A673 (cell line): Measurements from ENCODE around the gene GABARAPL2. TPM values are rescaled to one million over a fixed set of nuclear protein-coding genes. Genes with fewer than 3 reads are reported as not detected.

ENCODE experiments used
- Bru-seq: library from RNA; stranded (reverse); fragments of 400-500 nt; gene quantifications from one replicate; lab custom pipeline; 2021; lab: Mats Ljungman, UMichigan
- BruChase-seq, 2 experiments: library from RNA; stranded (reverse); fragments of 400-500 nt; gene quantifications; one replicate each; lab custom pipeline; 2021; lab: Mats Ljungman, UMichigan
- BruUV-seq: library from RNA; stranded (reverse); fragments of 400-500 nt; replicated peaks from 2 replicates; lab custom pipeline; 2021; lab: Mats Ljungman, UMichigan
- CTCF ChIA-PET: fragments of 300-600 bp; sonication (Branson Sonifier 250); formaldehyde crosslinking; loops from one replicate; lab custom pipeline; 2022; ENCODE audit warnings: antibody characterized with exemption; lab: Charles Lee
- POLR2A ChIA-PET: fragments of 300-600 bp; sonication (Branson Sonifier 250); formaldehyde crosslinking; loops from one replicate; lab custom pipeline; 2022; ENCODE audit warnings: antibody characterized with exemption; ENCODE audit not compliant: low non-redundant PET; lab: Charles Lee
- DNase-seq: peaks from one replicate; pipeline ENCODE4 v3.0.0-alpha.2; 2015; ENCODE audit warnings: low spot score
- H3K27ac ChIP-seq: fragments of 200-600 bp; sonication (generic); 2 replicates; pipeline ENCODE4 v1.5.1; 2016; ENCODE audit warnings: mixed run types, low read depth, mild to moderate bottlenecking, mixed read lengths, antibody characterized with exemption, low read length; ENCODE audit not compliant: poor library complexity, severe bottlenecking
- H3K27me3 ChIP-seq: fragments of 200-600 bp; sonication (generic); replicated peaks from 2 replicates; pipeline ENCODE4 v1.6.1; 2017; ENCODE audit warnings: mixed run types, low read depth, mild to moderate bottlenecking, mixed read lengths, antibody characterized with exemption, low read length; ENCODE audit not compliant: insufficient read depth, poor library complexity
- H3K36me3 ChIP-seq: fragments of 200-600 bp; sonication (generic); 2 replicates; pipeline ENCODE4 v1.6.1; 2016; ENCODE audit warnings: mixed run types, mild to moderate bottlenecking, mixed read lengths, antibody characterized with exemption, low read length; ENCODE audit not compliant: insufficient read depth, poor library complexity, severe bottlenecking
- H3K4me1 ChIP-seq: fragments of 200-600 bp; sonication (generic); 2 replicates; pipeline ENCODE4 v1.6.1; 2017; ENCODE audit warnings: mixed run types, mild to moderate bottlenecking, mixed read lengths, antibody characterized with exemption, low read length; ENCODE audit not compliant: insufficient read depth, poor library complexity, severe bottlenecking
- H3K4me3 ChIP-seq: fragments of 200-600 bp; sonication (generic); 2 replicates; pipeline ENCODE4 v1.5.1; 2016; ENCODE audit warnings: low read depth, mixed run types, mild to moderate bottlenecking, mixed read lengths, low read length; ENCODE audit not compliant: poor library complexity, severe bottlenecking
- H3K9me3 ChIP-seq: fragments of 200-600 bp; sonication (generic); 2 replicates; pipeline ENCODE4 v1.6.1; 2016; ENCODE audit warnings: mixed run types, low read depth, mild to moderate bottlenecking, mixed read lengths, antibody characterized with exemption, low read length; ENCODE audit not compliant: poor library complexity, severe bottlenecking
- EZH2 ChIP-seq: fragments of 200-600 bp; sonication (generic); IDR thresholded peaks from 2 replicates; pipeline ENCODE4 v1.6.1; 2017; ENCODE audit warnings: borderline replicate concordance, low read depth, mild to moderate bottlenecking, mixed read lengths, antibody characterized with exemption, low read length; ENCODE audit not compliant: poor library complexity, severe bottlenecking
- intact Hi-C: fragments of 100-400 bp; cut with micrococcal nuclease; formaldehyde crosslinking; loops from one replicate; pipeline ENCODE4 v1.10.0; 2022; ENCODE audit not compliant: unreplicated experiment
- long read RNA-seq: library from polyadenylated mRNA; stranded (forward); transcript quantifications from one replicate; pipeline ENCODE4 v2.0.0, GENCODE V29; 2022
- total RNA-seq: library from RNA; stranded (reverse); gene quantifications from 2 replicates; pipeline ENCODE4 v1.2.3, GENCODE V29; 2021
- TF ChIP-seq, protein P1 (sequence below): fragments of 300-800, 200-600 bp; sonication (generic); conservative IDR thresholded peaks from 2 replicates; pipeline ENCODE4 v1.5.1; 2017; ENCODE audit warnings: low read depth, mild to moderate bottlenecking, antibody characterized with exemption, low read length, moderate library complexity, mixed read lengths

GABARAPL2 gene, protein sequence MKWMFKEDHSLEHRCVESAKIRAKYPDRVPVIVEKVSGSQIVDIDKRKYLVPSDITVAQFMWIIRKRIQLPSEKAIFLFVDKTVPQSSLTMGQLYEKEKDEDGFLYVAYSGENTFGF
- 88.8 and 95.4 TPM in 2 replicates for total RNA-seq
- Bru-seq, nascent RNA: percentile 81 among the genes with signal in this experiment
- percentile 81 among the genes with signal in this experiment for BruChase-seq, experiment 1, labeled RNA remaining after a 2-hour chase
- BruChase-seq, experiment 2, labeled RNA remaining after a 6-hour chase: percentile 82 among the genes with signal in this experiment
- long read RNA-seq, transcript GABARAPL2-201 (4 exons, 1,002 nt): major isoform, 126 of 135 reads
- long read RNA-seq, transcript GABARAPL2-202 (3 exons, 791 nt): minor isoform, 6 of 135 reads
- long read RNA-seq, partial matches to known transcripts: 1 of 135 reads
- long read RNA-seq, other reads (novel, unspliced or antisense): 0 of 135 reads

DNA sequence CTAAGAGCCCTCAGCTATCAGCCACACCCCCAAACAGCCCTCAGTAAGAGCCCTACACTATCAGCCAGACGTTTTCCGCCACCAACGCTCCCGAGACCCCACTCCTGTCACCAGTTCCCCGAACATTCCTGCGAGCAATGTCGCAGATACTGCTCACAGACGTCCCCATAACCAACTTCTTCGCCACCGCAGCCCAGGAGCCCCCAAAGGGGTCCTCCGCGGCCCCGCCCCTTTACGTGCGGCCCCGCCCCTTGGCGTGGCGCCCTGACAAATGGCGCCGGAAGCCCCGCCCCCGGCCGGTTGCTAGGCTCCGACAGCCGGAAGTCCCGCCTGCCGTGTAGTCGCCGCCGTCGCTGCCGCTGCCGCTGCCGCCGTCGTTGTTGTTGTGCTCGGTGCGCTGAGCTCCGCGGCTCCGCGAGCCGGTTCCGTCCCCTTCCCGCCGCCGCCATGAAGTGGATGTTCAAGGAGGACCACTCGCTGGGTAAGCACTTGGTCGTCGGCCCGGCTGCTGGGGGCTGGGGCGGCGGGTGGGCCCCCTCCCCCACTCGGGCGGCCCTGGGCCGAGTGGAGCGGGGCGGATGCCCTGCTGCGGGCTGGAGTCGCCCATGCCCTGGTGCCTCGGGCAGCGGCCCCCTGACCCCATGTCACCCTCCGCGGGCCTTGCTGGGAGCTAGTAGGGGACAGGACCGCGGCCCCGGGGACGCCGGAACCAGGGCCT, at the start of gene GABARAPL2:
Gene GABARAPL2, plus strand, starts transcription at position 340 of the 718 bp plus-strand sequence. Its CDS starts 108 bp downstream, at position 448.
- peak within 1 kb of the TSS; percentile 100 for H3K4me3 ChIP-seq
- H3K27me3 ChIP-seq: no peaks in the 10 kb centered on the region
- no TSS peak for BruUV-seq
- POLR2A ChIA-PET: no interaction called here
- H3K9me3 ChIP-seq: no peaks in the 10 kb centered on the region
- H3K36me3 ChIP-seq: peaks cover 30% of the 10 kb centered on the region
- intact Hi-C loops: no loop called here
- TF ChIP-seq, protein P1, sequence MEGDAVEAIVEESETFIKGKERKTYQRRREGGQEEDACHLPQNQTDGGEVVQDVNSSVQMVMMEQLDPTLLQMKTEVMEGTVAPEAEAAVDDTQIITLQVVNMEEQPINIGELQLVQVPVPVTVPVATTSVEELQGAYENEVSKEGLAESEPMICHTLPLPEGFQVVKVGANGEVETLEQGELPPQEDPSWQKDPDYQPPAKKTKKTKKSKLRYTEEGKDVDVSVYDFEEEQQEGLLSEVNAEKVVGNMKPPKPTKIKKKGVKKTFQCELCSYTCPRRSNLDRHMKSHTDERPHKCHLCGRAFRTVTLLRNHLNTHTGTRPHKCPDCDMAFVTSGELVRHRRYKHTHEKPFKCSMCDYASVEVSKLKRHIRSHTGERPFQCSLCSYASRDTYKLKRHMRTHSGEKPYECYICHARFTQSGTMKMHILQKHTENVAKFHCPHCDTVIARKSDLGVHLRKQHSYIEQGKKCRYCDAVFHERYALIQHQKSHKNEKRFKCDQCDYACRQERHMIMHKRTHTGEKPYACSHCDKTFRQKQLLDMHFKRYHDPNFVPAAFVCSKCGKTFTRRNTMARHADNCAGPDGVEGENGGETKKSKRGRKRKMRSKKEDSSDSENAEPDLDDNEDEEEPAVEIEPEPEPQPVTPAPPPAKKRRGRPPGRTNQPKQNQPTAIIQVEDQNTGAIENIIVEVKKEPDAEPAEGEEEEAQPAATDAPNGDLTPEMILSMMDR: no peak
- TF ChIP-seq EZH2: no peak
- CTCF ChIA-PET: no interaction called here
- H3K27ac ChIP-seq: peak within 1 kb of the TSS; percentile 76
- DNase-seq: peak; percentile 87
- H3K4me1 ChIP-seq: peaks cover 6% of the 10 kb centered on the region

DNA sequence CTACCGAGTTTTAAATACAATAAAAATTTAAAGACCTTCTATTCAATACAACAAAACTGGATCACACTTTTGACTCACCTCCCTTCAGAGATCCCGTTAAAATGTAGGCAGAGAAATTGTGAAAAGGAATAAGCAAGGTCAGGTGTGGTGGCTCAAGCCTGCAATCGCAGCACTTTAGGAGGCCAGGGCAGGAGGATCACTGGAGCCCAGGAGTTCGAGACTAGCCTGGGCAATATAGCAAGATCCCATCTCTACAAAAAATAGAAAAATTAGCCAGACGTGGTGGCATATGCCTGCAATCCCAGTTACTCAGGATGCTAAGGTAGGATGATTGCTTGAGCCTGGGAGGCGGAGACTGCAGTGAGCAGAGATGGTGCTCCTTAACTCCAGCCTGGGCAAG, 47.0 kb upstream of the GABARAPL2 start:
- intact Hi-C loops: no loop called here
- DNase-seq: no peak
- Histone ChIP-seq H3K27ac (no peak overlapping the region), H3K4me3 (no peak overlapping the region), H3K36me3 (no peaks in the 10 kb centered on the region), H3K9me3 (no peaks in the 10 kb centered on the region), H3K4me1 (no peaks in the 10 kb centered on the region), H3K27me3 (no peaks in the 10 kb centered on the region)
- POLR2A ChIA-PET: no interaction called here
- no TSS peak for BruUV-seq
- CTCF ChIA-PET: no interaction called here
- no peak for TF ChIP-seq EZH2
- TF ChIP-seq, protein P1: no peak

DNA sequence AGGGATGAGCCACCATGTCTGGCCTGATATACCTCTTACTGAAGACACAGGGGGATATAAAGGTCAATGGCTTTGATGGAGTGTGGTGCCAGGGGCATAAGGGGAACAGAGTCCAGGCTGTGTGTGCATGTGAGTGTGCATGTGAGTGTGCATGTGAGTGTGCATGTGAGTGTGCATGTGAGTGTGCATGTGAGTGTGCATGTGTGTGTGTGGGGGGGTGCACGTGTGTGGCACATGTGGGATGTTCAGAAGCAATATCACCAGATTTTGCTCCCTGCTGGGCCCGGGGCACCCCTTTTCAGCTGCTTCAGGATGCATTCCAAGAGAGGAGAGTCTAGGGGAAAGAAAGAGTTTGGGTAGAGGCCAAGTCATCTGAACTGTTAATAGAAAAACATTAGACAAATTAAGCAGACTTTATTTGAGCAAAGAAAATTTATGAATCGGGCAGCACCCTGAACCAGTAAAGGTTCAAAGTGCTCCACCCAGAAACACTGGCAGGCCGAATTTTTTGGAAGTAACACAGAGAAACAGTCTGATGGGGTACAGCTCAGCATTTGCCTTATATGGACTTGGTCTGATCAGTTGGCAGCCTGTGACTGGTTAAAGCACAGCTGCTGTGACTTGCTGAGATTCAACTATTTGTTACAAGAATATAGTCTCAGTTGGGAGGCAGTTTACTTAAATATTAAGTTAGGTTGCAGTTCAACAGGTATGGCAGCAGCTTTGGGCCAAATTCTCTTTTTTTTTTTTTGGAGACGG, 40.0 kb upstream of the GABARAPL2 start:
- no TSS peak for BruUV-seq

More for the DNA sequence above, 40.0 kb upstream of the GABARAPL2 start:
- POLR2A ChIA-PET: no interaction called here
- no peak overlapping the region for H3K27ac ChIP-seq
- no peaks in the 10 kb centered on the region for H3K4me1 ChIP-seq
- H3K36me3 ChIP-seq: no peaks in the 10 kb centered on the region
- no peak for DNase-seq
- intact Hi-C loops: no loop called here
- H3K4me3 ChIP-seq: no peak overlapping the region
- TF ChIP-seq, protein P1: no peak
- TF ChIP-seq EZH2: no peak
- H3K9me3 ChIP-seq: no peaks in the 10 kb centered on the region
- no peaks in the 10 kb centered on the region for H3K27me3 ChIP-seq
- CTCF ChIA-PET: interaction anchor here (0.8 kb wide), 1 partner anchor 9 kb away, joined by 3 read pairs; no protein-coding TSS in a partner anchor
